Measurements from ENCODE around the gene MS4A14. TPM values are rescaled to one million over a fixed set of nuclear protein-coding genes. Genes with fewer than 3 reads are reported as not detected.

Gene MS4A14
- total RNA-seq, 1 experiment from 2014 or later, result not detected

DNA sequence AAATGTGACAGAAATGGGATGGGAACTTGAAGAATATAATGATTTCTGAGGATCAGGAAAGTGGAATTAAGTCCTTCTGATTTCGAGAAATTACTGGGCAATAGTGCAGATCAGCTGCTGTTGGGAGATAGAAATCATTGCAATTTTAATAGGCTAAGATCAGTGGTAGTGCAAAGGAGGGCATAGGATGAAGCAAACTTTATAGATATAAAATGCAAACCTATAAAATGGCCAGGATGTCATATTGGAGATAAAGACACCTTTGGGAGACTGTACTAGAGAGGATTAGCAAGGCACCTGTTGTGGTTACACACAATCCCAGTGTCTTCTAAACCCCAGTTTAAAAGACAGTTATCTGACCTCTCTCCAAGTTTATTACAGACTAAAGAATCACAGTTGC lies 24.4 kb upstream of the MS4A14 start:
- Histone ChIP-seq H3K79me2 (ENCODE audit: insufficient read depth, low read length) (no peaks in the 10 kb centered on the region), H3K4me1 (ENCODE audit: control insufficient read depth in 1 of 2, insufficient read depth in 2 of 2, low read length in 2 of 2) (no peaks in the 10 kb centered on the region), H3K9ac (ENCODE audit: low read length) (no peak overlapping the region), H3K27ac (ENCODE audit: low read depth, low read length) (no peak overlapping the region), H3K27me3 (ENCODE audit: insufficient read depth, low read length) (no peaks in the 10 kb centered on the region), H4K20me1 (ENCODE audit: insufficient read depth) (no peaks in the 10 kb centered on the region), H3K4me2 (ENCODE audit: low read length) (no peak overlapping the region), H3K4me3 (replicated peaks in 1 of 2; ENCODE audit: low read depth in 1 of 2, low read length in 2 of 2) (no peak overlapping the region), H3K9me3 (ENCODE audit: control insufficient read depth in 1 of 2, insufficient read depth in 1 of 2, low read depth in 1 of 2, low read length in 2 of 2) (no peaks in the 10 kb centered on the region), H3K9me2 (ENCODE audit: insufficient read depth) (no peaks in the 10 kb centered on the region), H2AFZ (ENCODE audit: low read depth, low read length, poor library complexity, severe bottlenecking) (no peak overlapping the region), H3K36me3 (ENCODE audit: control insufficient read depth in 1 of 2, insufficient read depth in 2 of 2, low read length in 2 of 2) (no peaks in the 10 kb centered on the region)
- RAD21 ChIA-PET (ENCODE audit: low non-redundant PET in 1 of 2, low total read pairs in 2 of 2, uncharacterized antibody in 2 of 2, unreplicated experiment in 2 of 2), result no interaction called here
- CTCF ChIA-PET, result interaction anchor here (1.5 kb wide), 1 partner anchor 8 kb away, joined by 9 read pairs; no protein-coding TSS in a partner anchor
- intact Hi-C loops (cut with micrococcal nuclease), result no loop called here
- POLR2A ChIA-PET, result no interaction called here
- no TSS peak for BruUV-seq (replicated peaks)
- TF ChIP-seq, protein P1, sequence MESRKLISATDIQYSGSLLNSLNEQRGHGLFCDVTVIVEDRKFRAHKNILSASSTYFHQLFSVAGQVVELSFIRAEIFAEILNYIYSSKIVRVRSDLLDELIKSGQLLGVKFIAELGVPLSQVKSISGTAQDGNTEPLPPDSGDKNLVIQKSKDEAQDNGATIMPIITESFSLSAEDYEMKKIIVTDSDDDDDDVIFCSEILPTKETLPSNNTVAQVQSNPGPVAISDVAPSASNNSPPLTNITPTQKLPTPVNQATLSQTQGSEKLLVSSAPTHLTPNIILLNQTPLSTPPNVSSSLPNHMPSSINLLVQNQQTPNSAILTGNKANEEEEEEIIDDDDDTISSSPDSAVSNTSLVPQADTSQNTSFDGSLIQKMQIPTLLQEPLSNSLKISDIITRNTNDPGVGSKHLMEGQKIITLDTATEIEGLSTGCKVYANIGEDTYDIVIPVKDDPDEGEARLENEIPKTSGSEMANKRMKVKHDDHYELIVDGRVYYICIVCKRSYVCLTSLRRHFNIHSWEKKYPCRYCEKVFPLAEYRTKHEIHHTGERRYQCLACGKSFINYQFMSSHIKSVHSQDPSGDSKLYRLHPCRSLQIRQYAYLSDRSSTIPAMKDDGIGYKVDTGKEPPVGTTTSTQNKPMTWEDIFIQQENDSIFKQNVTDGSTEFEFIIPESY (IDR thresholded peaks at IDR 0.05; ENCODE audit: extremely low read depth, insufficient replicate concordance, low read length), result no peak
- no peak for TF ChIP-seq SP1 (IDR thresholded peaks at IDR 0.05; ENCODE audit: low read depth)
- no peak for TF ChIP-seq POLR2AphosphoS5 (IDR thresholded peaks at IDR 0.05; ENCODE audit: low read depth, low read length)
- TF ChIP-seq TCF7L2 (IDR thresholded peaks at IDR 0.05; ENCODE audit: borderline replicate concordance, extremely low read depth, insufficient read depth, insufficient read length), result no peak
- no peak for TF ChIP-seq RAD21 (IDR thresholded peaks at IDR 0.05; ENCODE audit: low read depth)
- no peak for TF ChIP-seq EZH2phosphoT487 (IDR thresholded peaks at IDR 0.05; ENCODE audit: borderline replicate concordance)
- TF ChIP-seq SIN3A (IDR thresholded peaks at IDR 0.05; ENCODE audit: low read depth), result no peak
- TF ChIP-seq, protein P2, sequence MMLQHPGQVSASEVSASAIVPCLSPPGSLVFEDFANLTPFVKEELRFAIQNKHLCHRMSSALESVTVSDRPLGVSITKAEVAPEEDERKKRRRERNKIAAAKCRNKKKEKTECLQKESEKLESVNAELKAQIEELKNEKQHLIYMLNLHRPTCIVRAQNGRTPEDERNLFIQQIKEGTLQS (IDR thresholded peaks at IDR 0.05), result no peak
- no peak for TF ChIP-seq EGR1 (IDR thresholded peaks at IDR 0.05; ENCODE audit: low read depth)
- TF ChIP-seq, protein P3, sequence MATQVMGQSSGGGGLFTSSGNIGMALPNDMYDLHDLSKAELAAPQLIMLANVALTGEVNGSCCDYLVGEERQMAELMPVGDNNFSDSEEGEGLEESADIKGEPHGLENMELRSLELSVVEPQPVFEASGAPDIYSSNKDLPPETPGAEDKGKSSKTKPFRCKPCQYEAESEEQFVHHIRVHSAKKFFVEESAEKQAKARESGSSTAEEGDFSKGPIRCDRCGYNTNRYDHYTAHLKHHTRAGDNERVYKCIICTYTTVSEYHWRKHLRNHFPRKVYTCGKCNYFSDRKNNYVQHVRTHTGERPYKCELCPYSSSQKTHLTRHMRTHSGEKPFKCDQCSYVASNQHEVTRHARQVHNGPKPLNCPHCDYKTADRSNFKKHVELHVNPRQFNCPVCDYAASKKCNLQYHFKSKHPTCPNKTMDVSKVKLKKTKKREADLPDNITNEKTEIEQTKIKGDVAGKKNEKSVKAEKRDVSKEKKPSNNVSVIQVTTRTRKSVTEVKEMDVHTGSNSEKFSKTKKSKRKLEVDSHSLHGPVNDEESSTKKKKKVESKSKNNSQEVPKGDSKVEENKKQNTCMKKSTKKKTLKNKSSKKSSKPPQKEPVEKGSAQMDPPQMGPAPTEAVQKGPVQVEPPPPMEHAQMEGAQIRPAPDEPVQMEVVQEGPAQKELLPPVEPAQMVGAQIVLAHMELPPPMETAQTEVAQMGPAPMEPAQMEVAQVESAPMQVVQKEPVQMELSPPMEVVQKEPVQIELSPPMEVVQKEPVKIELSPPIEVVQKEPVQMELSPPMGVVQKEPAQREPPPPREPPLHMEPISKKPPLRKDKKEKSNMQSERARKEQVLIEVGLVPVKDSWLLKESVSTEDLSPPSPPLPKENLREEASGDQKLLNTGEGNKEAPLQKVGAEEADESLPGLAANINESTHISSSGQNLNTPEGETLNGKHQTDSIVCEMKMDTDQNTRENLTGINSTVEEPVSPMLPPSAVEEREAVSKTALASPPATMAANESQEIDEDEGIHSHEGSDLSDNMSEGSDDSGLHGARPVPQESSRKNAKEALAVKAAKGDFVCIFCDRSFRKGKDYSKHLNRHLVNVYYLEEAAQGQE (IDR thresholded peaks at IDR 0.05; ENCODE audit: low read depth), result no peak
- no peak for TF ChIP-seq FOSL1 (IDR thresholded peaks at IDR 0.05; ENCODE audit: low read depth)
- no peak for TF ChIP-seq SRF (IDR thresholded peaks at IDR 0.05; ENCODE audit: low read depth)
- TF ChIP-seq CBX3 (IDR thresholded peaks at IDR 0.05; ENCODE audit: low read depth), result no peak
- TF ChIP-seq JUND (IDR thresholded peaks at IDR 0.05), result no peak
- no peak for TF ChIP-seq ZNF274 (IDR thresholded peaks at IDR 0.05; ENCODE audit: low read depth, low read length)
- TF ChIP-seq YY1 (IDR thresholded peaks at IDR 0.05; ENCODE audit: extremely low read depth, insufficient replicate concordance, low read depth, low read length), result no peak
- no peak for TF ChIP-seq ZFX (IDR thresholded peaks at IDR 0.05)
- DNase-seq (ENCODE audit: low read depth, low spot score) (no peak), ATAC-seq (no peak)
